ENCODE data around the gene CD109.

GRCh38 chr6:73706971-73707370 is 11.0 kb downstream of the CD109 start:
- TF ChIP-seq POLR2A (IDR thresholded peaks at IDR 0.05) (no peak), CTCF (IDR thresholded peaks at IDR 0.05) (no peak), POLR2AphosphoS5 (IDR thresholded peaks at IDR 0.05) (no peak), EP300 (IDR thresholded peaks at IDR 0.05) (no peak)

Measured in gastroesophageal sphincter (tissue), 3 donors.